ENCODE measurements around the gene AACS. TPM values are rescaled to one million over a fixed set of nuclear protein-coding genes. Genes with fewer than 3 reads are reported as not detected.

Gene AACS
- total and polyA plus RNA-seq, 10 of the 15 experiments (the other 5 are each of a cell fraction or from before 2014, with no cell fraction given), result 10.1 to 34.0 (median 21.1) TPM

DNA sequence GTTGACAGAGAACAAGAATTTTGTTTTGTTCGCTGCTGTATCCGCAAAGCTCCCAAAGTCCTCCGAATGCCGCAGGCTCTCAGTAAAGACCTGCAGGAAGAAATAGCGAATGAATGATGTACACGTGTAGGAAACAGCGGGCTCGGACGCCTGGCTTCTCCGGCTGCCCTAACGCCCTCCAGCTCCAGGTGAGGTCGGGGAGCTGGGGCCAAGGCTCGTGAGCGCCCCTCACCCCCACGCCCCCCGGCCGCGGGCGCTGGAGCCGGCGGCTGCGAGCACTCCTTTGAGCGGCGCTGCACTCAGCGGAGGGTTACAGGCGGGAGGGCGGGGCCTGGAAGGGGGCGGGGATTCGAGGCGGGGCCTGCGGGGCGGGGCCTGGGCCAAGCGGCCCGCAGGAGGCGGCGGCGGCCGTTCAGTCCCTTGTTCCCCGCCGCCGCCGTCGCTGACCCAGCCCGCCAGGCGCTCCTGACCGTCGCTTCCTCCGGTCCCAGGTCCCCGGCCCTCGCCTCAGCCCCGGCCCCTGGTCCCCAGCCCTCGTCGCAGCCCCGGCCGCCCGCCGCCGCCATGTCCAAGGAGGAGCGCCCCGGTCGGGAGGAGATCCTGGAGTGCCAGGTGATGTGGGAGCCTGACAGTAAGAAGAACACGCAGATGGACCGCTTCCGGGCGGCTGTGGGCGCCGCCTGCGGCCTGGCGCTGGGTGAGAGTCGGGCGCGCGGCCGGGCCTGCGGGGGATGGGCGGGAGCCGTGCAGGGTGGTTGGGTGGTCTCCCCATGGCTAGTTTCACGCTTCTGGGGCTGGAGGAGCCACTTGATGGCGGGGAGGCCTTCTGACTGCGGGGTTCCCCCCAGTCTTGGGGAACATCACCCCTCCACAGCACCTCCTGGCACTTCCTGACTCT, at the start of gene AACS (continued):
- no peak for TF ChIP-seq SIX5 (IDR thresholded peaks at IDR 0.05; ENCODE audit: low read depth, low read length, severe bottlenecking)
- no peak for TF ChIP-seq JUNB (IDR thresholded peaks at IDR 0.05)
- no peak for TF ChIP-seq NFYA (IDR thresholded peaks at IDR 0.05; ENCODE audit: borderline replicate concordance, low read depth, low read length)
- TF ChIP-seq PAX5 (IDR thresholded peaks at IDR 0.05; ENCODE audit: borderline replicate concordance, low read depth, low read length), result no peak
- TF ChIP-seq, protein P1, sequence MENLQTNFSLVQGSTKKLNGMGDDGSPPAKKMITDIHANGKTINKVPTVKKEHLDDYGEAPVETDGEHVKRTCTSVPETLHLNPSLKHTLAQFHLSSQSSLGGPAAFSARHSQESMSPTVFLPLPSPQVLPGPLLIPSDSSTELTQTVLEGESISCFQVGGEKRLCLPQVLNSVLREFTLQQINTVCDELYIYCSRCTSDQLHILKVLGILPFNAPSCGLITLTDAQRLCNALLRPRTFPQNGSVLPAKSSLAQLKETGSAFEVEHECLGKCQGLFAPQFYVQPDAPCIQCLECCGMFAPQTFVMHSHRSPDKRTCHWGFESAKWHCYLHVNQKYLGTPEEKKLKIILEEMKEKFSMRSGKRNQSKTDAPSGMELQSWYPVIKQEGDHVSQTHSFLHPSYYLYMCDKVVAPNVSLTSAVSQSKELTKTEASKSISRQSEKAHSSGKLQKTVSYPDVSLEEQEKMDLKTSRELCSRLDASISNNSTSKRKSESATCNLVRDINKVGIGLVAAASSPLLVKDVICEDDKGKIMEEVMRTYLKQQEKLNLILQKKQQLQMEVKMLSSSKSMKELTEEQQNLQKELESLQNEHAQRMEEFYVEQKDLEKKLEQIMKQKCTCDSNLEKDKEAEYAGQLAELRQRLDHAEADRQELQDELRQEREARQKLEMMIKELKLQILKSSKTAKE (IDR thresholded peaks at IDR 0.05; ENCODE audit: low read depth, poor library complexity, severe bottlenecking), result no peak
- no peak for TF ChIP-seq CBFB (IDR thresholded peaks at IDR 0.05; ENCODE audit: low read depth)
- no peak for TF ChIP-seq CBX3 (IDR thresholded peaks at IDR 0.05; ENCODE audit: borderline replicate concordance, low read depth)
- TF ChIP-seq RCOR1 (conservative IDR thresholded peaks at IDR 0.05; ENCODE audit: low read depth, low read length), result no peak
- TF ChIP-seq, protein P2, sequence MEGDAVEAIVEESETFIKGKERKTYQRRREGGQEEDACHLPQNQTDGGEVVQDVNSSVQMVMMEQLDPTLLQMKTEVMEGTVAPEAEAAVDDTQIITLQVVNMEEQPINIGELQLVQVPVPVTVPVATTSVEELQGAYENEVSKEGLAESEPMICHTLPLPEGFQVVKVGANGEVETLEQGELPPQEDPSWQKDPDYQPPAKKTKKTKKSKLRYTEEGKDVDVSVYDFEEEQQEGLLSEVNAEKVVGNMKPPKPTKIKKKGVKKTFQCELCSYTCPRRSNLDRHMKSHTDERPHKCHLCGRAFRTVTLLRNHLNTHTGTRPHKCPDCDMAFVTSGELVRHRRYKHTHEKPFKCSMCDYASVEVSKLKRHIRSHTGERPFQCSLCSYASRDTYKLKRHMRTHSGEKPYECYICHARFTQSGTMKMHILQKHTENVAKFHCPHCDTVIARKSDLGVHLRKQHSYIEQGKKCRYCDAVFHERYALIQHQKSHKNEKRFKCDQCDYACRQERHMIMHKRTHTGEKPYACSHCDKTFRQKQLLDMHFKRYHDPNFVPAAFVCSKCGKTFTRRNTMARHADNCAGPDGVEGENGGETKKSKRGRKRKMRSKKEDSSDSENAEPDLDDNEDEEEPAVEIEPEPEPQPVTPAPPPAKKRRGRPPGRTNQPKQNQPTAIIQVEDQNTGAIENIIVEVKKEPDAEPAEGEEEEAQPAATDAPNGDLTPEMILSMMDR (IDR thresholded peaks at IDR 0.05 in 2 of 3, conservative IDR thresholded peaks at IDR 0.05 in 1 of 3; ENCODE audit: control insufficient read depth in 2 of 3, extremely low read depth in 1 of 3, insufficient read depth in 1 of 3, low read depth in 3 of 3, low read length in 3 of 3), result 0 out of 6 replicates have a peak, but pooled peaks of 1 of the 3 experiments have one; percentile 8
- TF ChIP-seq, protein P3, sequence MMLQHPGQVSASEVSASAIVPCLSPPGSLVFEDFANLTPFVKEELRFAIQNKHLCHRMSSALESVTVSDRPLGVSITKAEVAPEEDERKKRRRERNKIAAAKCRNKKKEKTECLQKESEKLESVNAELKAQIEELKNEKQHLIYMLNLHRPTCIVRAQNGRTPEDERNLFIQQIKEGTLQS (IDR thresholded peaks at IDR 0.05; ENCODE audit: borderline replicate concordance, extremely low read depth, low read depth, low read length), result no peak
- TF ChIP-seq BHLHE40 (IDR thresholded peaks at IDR 0.05; ENCODE audit: borderline replicate concordance in 1 of 2, low read depth in 2 of 2, low read length in 1 of 2), result peak in 1 of 2 experiments; percentile 67; a peak in 2 of 4 replicates
- TF ChIP-seq DPF2 (IDR thresholded peaks at IDR 0.05), result peak; percentile 41; the same call in 1 of the 2 replicates
- TF ChIP-seq POLR2A (IDR thresholded peaks at IDR 0.05; ENCODE audit: low read depth, low read length), result peak; percentile 90
- no peak for TF ChIP-seq ETV6 (conservative IDR thresholded peaks at IDR 0.05 in 1 of 2, IDR thresholded peaks at IDR 0.05 in 1 of 2; ENCODE audit: borderline replicate concordance in 1 of 2, low read depth in 1 of 2)
- TF ChIP-seq YY1 (IDR thresholded peaks at IDR 0.05; ENCODE audit: low read depth, low read length), result no peak; the same call in 1 of the 2 replicates
- TF ChIP-seq, protein P4, sequence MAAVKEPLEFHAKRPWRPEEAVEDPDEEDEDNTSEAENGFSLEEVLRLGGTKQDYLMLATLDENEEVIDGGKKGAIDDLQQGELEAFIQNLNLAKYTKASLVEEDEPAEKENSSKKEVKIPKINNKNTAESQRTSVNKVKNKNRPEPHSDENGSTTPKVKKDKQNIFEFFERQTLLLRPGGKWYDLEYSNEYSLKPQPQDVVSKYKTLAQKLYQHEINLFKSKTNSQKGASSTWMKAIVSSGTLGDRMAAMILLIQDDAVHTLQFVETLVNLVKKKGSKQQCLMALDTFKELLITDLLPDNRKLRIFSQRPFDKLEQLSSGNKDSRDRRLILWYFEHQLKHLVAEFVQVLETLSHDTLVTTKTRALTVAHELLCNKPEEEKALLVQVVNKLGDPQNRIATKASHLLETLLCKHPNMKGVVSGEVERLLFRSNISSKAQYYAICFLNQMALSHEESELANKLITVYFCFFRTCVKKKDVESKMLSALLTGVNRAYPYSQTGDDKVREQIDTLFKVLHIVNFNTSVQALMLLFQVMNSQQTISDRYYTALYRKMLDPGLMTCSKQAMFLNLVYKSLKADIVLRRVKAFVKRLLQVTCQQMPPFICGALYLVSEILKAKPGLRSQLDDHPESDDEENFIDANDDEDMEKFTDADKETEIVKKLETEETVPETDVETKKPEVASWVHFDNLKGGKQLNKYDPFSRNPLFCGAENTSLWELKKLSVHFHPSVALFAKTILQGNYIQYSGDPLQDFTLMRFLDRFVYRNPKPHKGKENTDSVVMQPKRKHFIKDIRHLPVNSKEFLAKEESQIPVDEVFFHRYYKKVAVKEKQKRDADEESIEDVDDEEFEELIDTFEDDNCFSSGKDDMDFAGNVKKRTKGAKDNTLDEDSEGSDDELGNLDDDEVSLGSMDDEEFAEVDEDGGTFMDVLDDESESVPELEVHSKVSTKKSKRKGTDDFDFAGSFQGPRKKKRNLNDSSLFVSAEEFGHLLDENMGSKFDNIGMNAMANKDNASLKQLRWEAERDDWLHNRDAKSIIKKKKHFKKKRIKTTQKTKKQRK (IDR thresholded peaks at IDR 0.05; ENCODE audit: low read depth, low read length), result no peak
- no peak for TF ChIP-seq NBN (IDR thresholded peaks at IDR 0.05)
- no peak for TF ChIP-seq RELA (IDR thresholded peaks at IDR 0.05; ENCODE audit: borderline replicate concordance, partially characterized antibody)
- 0 out of 2 replicates have a peak, but pooled peaks have one; percentile 49 for TF ChIP-seq CHD2 (IDR thresholded peaks at IDR 0.05; ENCODE audit: borderline replicate concordance, low read depth, low read length)
- TF ChIP-seq NFYB (IDR thresholded peaks at IDR 0.05; ENCODE audit: insufficient read depth, low read depth, low read length), result no peak
- no peak for TF ChIP-seq RUNX3 (IDR thresholded peaks at IDR 0.05; ENCODE audit: low read length)
- TF ChIP-seq HDGF (IDR thresholded peaks at IDR 0.05), result no peak
